Breast epithelium (tissue), 3 donors: ENCODE measurements around the gene CD28.

Experiments
- CTCF ChIP-seq, 3 donors: fragments of 450-650 bp; IDR thresholded peaks; one replicate each; pipeline ENCODE4 v1.5.1; 2016 to 2017; ENCODE audit warnings: antibody characterized with exemption in 3 of 3, mild to moderate bottlenecking in 3 of 3, moderate library complexity in 3 of 3
- POLR2AphosphoS5 ChIP-seq, 3 donors: sonication (generic); formaldehyde crosslinking; IDR thresholded peaks; one replicate each; pipeline ENCODE4 v1.6.1; 2017; ENCODE audit warnings: antibody characterized with exemption in 3 of 3

- TF ChIP-seq CTCF (IDR thresholded peaks at IDR 0.05), result no peak
- TF ChIP-seq POLR2AphosphoS5 (IDR thresholded peaks at IDR 0.05), result no peak
These were observed 33.6 kb upstream of the CD28 start for GRCh38 chr2:203672856-203673255.
